Stimulated activated memory B cell treated with anti-CD40 and anti-IgM and Interleukin-4, amounts not matched to agents 10 μg/mL and 1 μg/mL and 100 μg/mL, for 72 hours (primary cell): ENCODE data around the gene TTC28.
"Not testable (repeated sequence)": the region's sequence is repeated elsewhere in the genome, so short reads cannot be mapped to it uniquely, and the experiment has no call there.

Experiments
- ATAC-seq: fragments of 150-1000 bp; cut with Tn5 transposase; 2 replicates; pipeline ENCODE4 v1.10.0; 2021
- H3K27ac Mint-ChIP-seq: one replicate; pipeline ENCODE4 v1.8.0; 2022; ENCODE audit warnings: mild to moderate bottlenecking, mixed read lengths
- H3K27me3 Mint-ChIP-seq: one replicate; pipeline ENCODE4 v1.8.0; 2022; ENCODE audit warnings: mixed read lengths
- H3K36me3 Mint-ChIP-seq: one replicate; pipeline ENCODE4 v1.8.0; 2022; ENCODE audit warnings: mixed read lengths
- H3K4me1 Mint-ChIP-seq: one replicate; pipeline ENCODE4 v1.8.0; 2022; ENCODE audit warnings: mixed read lengths
- H3K4me3 Mint-ChIP-seq: one replicate; pipeline ENCODE4 v1.8.0; 2022; ENCODE audit warnings: mild to moderate bottlenecking, moderate library complexity, mixed read lengths
- H3K9me3 Mint-ChIP-seq: one replicate; pipeline ENCODE4 v1.8.0; 2022; ENCODE audit warnings: mixed read lengths

TTC28 gene

DNA sequence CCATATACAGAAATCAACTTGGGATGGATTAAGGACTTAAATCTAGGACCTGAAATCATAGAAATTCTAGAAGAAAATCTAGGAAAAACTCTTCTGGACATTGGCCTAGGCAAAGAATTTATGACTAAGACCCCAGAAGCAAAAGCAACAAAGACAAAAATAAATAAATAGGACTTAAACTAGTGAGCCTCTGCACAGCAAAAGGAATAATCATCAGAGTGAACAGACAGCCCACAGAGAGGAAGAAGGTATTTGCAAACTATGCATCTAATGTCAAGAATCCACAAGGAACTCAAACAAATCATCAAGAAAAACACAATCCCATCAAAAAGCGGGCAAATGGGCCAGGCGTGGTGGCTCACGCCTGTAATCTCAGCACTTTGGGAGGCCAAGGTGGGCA lies 32.4 kb downstream of the TTC28 start:
- Mint-ChIP-seq H3K36me3 (no peaks in the 10 kb centered on the region), H3K27me3 (peaks cover 16% of the 10 kb centered on the region), H3K9me3 (no peaks in the 10 kb centered on the region), H3K4me3 (no peak overlapping the region), H3K4me1 (no peaks in the 10 kb centered on the region), H3K27ac (no peak overlapping the region)
- no peak for ATAC-seq

DNA sequence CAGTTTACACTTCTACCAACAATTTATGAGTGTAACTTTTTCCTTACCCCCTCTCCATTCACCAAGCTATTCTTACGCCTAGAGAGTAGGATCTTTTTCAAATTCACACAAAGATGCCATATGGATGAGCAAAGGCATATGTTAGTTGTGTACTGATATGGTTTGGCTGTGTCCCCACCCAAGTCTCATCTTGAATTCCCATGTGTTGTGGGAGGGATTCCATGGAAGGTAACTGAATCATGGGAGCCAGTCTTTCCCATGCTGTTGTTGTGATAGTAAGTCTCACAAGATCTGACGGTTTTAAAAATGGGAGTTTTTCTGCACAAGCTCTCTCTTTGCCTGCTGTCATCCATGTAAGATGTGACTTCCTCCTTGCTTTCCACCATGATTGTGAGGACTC lies 40.3 kb downstream of the TTC28 start:
- ATAC-seq: no peak
- H3K27me3 Mint-ChIP-seq: peaks cover 14% of the 10 kb centered on the region
- H3K36me3 Mint-ChIP-seq: no peaks in the 10 kb centered on the region
- H3K27ac Mint-ChIP-seq: no peak overlapping the region
- H3K4me1 Mint-ChIP-seq: no peaks in the 10 kb centered on the region
- no peak overlapping the region for H3K4me3 Mint-ChIP-seq
- H3K9me3 Mint-ChIP-seq: no peaks in the 10 kb centered on the region

DNA sequence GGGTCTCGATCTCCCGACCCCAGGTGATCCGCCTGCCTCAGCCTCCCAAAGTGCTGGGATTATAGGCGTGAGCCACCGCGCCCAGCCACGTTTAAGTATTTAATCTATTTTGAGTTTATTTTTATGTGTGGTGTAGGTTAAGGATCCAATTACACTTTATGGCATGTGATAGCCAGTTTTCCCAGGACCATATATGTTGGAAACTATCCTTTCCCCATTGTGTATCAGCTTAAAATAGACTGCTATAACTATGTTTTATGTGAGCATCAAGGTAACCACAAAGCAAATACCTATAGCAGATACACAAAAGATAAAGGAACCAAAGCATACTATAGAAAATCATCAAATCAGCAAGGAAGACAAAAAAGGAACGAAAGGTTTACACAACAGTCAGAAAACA lies 42.4 kb downstream of the TTC28 start:
- peaks cover 14% of the 10 kb centered on the region for H3K27me3 Mint-ChIP-seq
- no peaks in the 10 kb centered on the region for H3K9me3 Mint-ChIP-seq
- no peak overlapping the region for H3K27ac Mint-ChIP-seq
- no peak for ATAC-seq
- H3K4me1 Mint-ChIP-seq: no peaks in the 10 kb centered on the region
- H3K4me3 Mint-ChIP-seq: no peak overlapping the region
- H3K36me3 Mint-ChIP-seq: no peaks in the 10 kb centered on the region

DNA sequence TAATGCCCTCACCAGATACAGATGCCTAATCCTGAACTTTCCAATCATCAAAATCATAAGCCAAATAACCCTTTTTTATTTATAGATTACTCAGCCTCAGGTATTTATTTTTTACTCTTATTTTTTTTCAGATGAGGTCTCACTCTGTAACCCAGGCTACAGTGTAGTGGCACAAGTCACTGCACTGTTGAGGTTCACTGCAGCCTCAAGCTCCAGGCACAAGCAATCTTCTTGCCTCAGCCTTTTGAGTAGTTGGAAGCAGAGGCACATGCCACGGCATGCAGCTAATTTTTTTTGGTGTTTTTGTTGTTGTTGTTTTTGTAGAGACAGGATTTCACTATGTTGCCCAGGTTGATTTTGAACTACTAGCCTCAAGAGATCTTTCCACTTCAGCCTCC lies 49.5 kb downstream of the TTC28 start:
- no peaks in the 10 kb centered on the region for H3K9me3 Mint-ChIP-seq
- H3K36me3 Mint-ChIP-seq: no peaks in the 10 kb centered on the region
- no peaks in the 10 kb centered on the region for H3K4me1 Mint-ChIP-seq
- ATAC-seq: no peak
- H3K4me3 Mint-ChIP-seq: no peak overlapping the region
- H3K27ac Mint-ChIP-seq: no peak overlapping the region
- H3K27me3 Mint-ChIP-seq: no peaks in the 10 kb centered on the region

GRCh38 chr22:28629420-28630176 lies 50.0 kb downstream of the TTC28 start:
- Mint-ChIP-seq H3K9me3 (no peaks in the 10 kb centered on the region), H3K27me3 (no peaks in the 10 kb centered on the region)

DNA sequence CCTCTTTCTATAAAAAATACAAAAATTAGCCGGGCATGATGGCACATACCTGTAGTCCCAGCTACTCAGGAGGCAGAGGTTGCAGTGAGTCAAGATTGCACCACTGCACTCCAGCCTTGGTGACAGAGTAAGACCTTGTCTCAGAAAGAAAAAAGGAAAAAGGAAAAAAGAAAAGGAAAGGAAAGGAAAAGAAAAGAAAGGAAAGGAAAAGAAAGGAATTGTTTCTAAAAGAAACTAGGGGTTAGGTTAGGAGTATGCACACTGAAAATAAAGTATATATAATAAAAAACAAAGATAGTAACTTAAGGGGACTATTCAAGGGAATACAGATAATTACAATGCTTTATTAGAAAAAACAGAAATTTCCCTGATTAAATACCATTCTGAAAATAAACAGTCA lies 50.9 kb downstream of the TTC28 start:
- Mint-ChIP-seq H3K4me3 (no peak overlapping the region), H3K27me3 (no peaks in the 10 kb centered on the region), H3K27ac (no peak overlapping the region), H3K9me3 (no peaks in the 10 kb centered on the region), H3K4me1 (no peaks in the 10 kb centered on the region), H3K36me3 (no peaks in the 10 kb centered on the region)
- no peak for ATAC-seq

More at GRCh38 chr22:28629420-28630176, 50.0 kb downstream of the TTC28 start:
- no peaks in the 10 kb centered on the region for H3K4me1 Mint-ChIP-seq
- no peak for ATAC-seq
- no peak overlapping the region for H3K27ac Mint-ChIP-seq
- no peak overlapping the region for H3K4me3 Mint-ChIP-seq
- H3K36me3 Mint-ChIP-seq: no peaks in the 10 kb centered on the region

DNA sequence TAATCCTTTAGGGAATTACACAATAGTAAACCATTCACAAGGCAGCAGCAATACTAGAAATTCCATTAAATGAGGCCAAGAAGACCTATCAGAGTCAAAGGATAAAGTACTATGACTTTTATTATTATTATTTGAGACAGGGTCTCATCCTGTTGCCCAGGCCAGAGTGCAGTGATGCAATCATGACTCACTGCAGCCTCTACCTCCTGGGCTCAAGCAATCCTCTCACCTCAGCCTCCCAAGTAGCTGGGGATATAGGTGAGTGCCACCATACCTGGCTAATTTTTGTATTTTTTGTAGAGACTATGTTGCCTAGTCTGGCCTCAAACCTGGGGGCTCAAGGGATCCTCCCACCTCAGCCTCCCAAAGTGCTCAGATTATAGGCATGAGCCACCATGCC lies 51.8 kb downstream of the TTC28 start:
- Mint-ChIP-seq H3K4me3 (no peak overlapping the region), H3K4me1 (no peaks in the 10 kb centered on the region), H3K27ac (no peak overlapping the region), H3K27me3 (no peaks in the 10 kb centered on the region), H3K9me3 (no peaks in the 10 kb centered on the region), H3K36me3 (no peaks in the 10 kb centered on the region)
- no peak for ATAC-seq

GRCh38 chr22:28620244-28620922 lies 59.3 kb downstream of the TTC28 start:
- ATAC-seq: no peak
- no peak overlapping the region for H3K27ac Mint-ChIP-seq

GRCh38 chr22:28619236-28619635 lies 60.4 kb downstream of the TTC28 start:
- Mint-ChIP-seq H3K27me3 (peaks cover 22% of the 10 kb centered on the region), H3K36me3 (no peaks in the 10 kb centered on the region), H3K9me3 (no peaks in the 10 kb centered on the region), H3K27ac (no peak overlapping the region), H3K4me1 (no peaks in the 10 kb centered on the region), H3K4me3 (no peak overlapping the region)
- no peak for ATAC-seq

More at GRCh38 chr22:28620244-28620922, 59.3 kb downstream of the TTC28 start:
- no peaks in the 10 kb centered on the region for H3K36me3 Mint-ChIP-seq
- no peaks in the 10 kb centered on the region for H3K9me3 Mint-ChIP-seq
- H3K4me3 Mint-ChIP-seq: no peak overlapping the region
- no peaks in the 10 kb centered on the region for H3K4me1 Mint-ChIP-seq
- peaks cover 13% of the 10 kb centered on the region for H3K27me3 Mint-ChIP-seq

DNA sequence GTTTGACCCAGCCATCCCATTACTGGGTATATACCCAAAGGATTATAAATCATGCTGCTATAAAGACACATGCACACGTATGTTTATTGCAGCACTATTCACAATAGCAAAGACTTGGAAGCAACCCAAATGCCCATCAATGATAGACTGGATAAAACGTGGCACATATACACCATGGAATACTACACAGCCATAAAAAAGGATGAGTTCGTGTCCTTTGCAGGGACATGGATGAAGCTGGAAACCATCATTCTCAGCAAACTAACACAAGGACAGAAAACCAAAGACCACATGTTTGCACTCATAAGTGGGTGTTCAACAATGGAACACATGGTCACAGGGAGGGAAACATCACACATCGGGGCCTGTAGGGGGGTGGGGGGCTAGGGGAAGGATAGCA lies 64.2 kb downstream of the TTC28 start:
- H3K27me3 Mint-ChIP-seq: peaks cover 47% of the 10 kb centered on the region
- not testable (repeated sequence) for H3K27ac Mint-ChIP-seq, ATAC-seq, H3K9me3 Mint-ChIP-seq, H3K36me3 Mint-ChIP-seq, H3K4me3 Mint-ChIP-seq, H3K4me1 Mint-ChIP-seq

- Mint-ChIP-seq H3K27me3 (peaks cover 83% of the 10 kb centered on the region), H3K4me3 (no peak overlapping the region), H3K4me1 (no peaks in the 10 kb centered on the region), H3K27ac (no peak overlapping the region), H3K9me3 (peaks cover 3% of the 10 kb centered on the region), H3K36me3 (no peaks in the 10 kb centered on the region)
- ATAC-seq: no peak
Observed at GRCh38 chr22:28609921-28610320, 69.7 kb downstream of the TTC28 start.

- ATAC-seq: no peak
- H3K36me3 Mint-ChIP-seq: no peaks in the 10 kb centered on the region
- H3K27me3 Mint-ChIP-seq: peaks cover 69% of the 10 kb centered on the region
- H3K27ac Mint-ChIP-seq: no peak overlapping the region
- no peaks in the 10 kb centered on the region for H3K9me3 Mint-ChIP-seq
- H3K4me1 Mint-ChIP-seq: no peaks in the 10 kb centered on the region
- no peak overlapping the region for H3K4me3 Mint-ChIP-seq
Observed at GRCh38 chr22:28608546-28608945, 71.1 kb downstream of the TTC28 start.

DNA sequence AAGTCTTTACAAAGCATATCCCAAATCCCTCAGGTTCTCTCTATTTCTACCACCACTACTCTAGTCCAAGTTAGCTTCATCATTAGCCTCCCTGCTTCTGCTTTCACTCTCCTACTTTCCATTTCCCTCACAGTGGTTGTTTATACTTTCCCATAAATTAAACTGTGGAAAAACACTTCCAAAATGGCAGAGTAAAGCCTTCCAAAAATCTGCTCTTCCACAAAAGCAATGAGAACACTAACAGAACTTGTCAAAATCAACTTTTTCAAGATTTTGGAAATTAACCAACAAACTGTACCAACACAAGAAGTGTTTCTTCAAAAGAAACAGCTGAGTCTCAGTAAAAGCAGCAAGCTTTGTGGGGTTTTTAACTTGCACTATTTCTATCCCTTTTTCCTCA lies 71.8 kb downstream of the TTC28 start:
- Mint-ChIP-seq H3K27ac (no peak overlapping the region), H3K27me3 (peaks cover 61% of the 10 kb centered on the region), H3K4me1 (no peaks in the 10 kb centered on the region), H3K36me3 (no peaks in the 10 kb centered on the region), H3K9me3 (no peaks in the 10 kb centered on the region), H3K4me3 (no peak overlapping the region)
- no peak for ATAC-seq

DNA sequence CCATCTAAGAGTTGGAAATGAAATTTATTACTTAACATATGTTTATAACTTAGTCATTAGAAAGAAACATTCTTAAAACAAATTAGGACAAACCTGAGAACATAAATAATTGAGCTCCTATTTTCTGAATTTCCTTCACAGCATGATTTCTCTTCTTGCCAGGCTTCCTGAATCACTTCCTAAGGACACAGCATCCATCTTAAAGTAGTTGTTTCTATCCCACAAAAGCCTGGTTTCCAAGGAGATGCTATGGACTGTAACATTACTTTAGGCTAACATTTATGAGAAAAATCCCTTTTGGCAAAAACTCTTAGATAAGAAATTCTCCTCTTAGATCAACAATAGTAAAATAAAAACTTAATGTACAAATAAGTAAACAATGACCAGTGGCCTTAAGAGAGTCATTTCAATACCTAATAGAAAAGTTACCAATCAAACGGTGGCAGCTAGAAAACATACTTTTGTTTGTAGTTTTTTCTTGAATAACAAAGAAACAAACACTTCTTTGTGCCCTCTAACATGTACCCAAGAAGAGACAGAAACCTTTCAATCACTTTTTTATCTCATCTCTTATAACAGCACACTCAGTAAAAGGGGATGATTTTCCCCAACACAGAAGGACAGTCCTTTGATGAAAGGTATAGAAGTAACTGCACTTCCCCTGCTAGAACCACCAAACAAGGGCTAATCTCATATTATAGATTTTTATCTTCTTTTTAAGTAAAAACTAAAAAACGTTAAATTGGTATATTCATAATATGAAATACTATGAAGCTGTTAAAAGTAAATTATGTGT lies 74.5 kb downstream of the TTC28 start:
- Mint-ChIP-seq H3K4me3 (no peak overlapping the region), H3K36me3 (no peaks in the 10 kb centered on the region), H3K27me3 (peaks cover 35% of the 10 kb centered on the region), H3K4me1 (no peaks in the 10 kb centered on the region), H3K27ac (no peak overlapping the region), H3K9me3 (no peaks in the 10 kb centered on the region)
- ATAC-seq: no peak

GRCh38 chr22:28601915-28602314 lies 77.7 kb downstream of the TTC28 start:
- Mint-ChIP-seq H3K27ac (no peak overlapping the region), H3K27me3 (peaks cover 11% of the 10 kb centered on the region), H3K4me1 (no peaks in the 10 kb centered on the region), H3K36me3 (no peaks in the 10 kb centered on the region), H3K4me3 (no peak overlapping the region), H3K9me3 (no peaks in the 10 kb centered on the region)
- ATAC-seq: no peak
